ENCODE data around the gene IFI27.

Gene IFI27

DNA sequence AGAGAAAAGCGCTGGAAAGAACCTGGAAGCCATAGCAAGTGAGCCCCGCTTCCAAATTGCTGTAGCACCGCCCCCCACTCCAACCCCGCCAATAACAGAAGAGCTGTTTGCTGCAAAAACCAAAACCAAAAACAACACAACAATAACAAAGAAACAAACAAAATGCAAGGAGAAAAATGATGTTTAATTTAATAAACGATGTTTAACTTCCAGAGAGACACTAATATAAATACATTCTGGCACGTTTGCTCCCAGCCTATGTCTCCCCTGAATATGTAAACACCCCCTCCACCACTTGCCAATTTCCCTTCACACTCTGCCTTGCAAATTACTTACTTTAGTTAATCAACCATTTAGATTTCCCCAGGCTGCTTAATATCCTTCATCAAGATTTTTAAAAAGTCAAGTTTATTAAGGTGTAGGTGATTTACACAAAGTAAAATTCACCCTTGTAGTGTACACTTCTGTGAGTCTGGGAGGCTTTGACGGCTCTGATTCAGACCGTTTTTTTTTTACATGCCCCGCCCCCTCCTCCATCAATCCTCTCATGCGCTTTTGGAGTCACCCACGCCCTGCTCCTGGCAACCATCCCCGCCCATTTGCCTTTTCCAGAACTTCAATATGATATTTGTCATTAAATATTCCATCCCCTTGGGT lies 19.4 kb downstream of the IFI27 start:
- H4K20me1 ChIP-seq: no peaks in the 10 kb centered on the region
- H3K4me3 ChIP-seq: peak overlapping the region; percentile 67
- H3K4me1 ChIP-seq: peaks cover 18% of the 10 kb centered on the region
- H3K9me3 ChIP-seq: no peaks in the 10 kb centered on the region
- no peak overlapping the region for H3K27ac ChIP-seq
- H3K36me3 ChIP-seq: no peaks in the 10 kb centered on the region; the same call in 1 of the 2 replicates
- peak overlapping the region; percentile 74; the same call in 1 of the 2 replicates for H3K9ac ChIP-seq
- TF ChIP-seq Cebpa-rat (IDR thresholded peaks at IDR 0.05): no peak
- H3K4me2 ChIP-seq: peak overlapping the region; percentile 83
- no peaks in the 10 kb centered on the region for H3K27me3 ChIP-seq

DNA sequence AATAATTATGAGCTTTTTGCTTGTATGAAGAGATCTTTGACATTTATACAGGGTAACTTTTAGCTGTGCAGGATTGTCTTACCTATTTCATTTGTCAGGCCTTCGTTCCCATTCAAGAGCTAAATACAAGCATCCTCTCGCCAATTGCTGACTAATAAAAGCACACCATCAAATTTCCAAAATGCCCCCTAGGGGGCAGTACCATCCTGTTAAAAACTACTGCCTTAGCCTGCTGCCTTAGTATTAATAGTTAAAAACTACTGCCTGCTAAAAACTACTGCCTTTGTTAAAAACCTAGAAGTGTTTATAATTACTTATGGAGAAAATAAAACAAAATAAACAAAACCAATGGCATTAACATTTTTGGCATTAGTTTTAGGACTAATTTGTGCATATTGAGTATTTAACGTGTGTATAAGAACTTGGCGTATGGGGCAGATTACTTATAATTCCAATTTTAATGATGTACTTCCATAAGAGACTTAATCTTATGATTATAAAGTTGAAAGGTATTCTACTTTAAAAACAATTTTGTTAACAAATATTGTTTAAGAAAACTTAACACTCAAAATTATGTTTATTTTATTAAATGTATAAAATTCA lies 21.9 kb downstream of the IFI27 start:
- Histone ChIP-seq H3K4me2 (no peak overlapping the region), H3K9ac (no peak overlapping the region), H3K27me3 (no peaks in the 10 kb centered on the region), H3K9me3 (peaks cover 12% of the 10 kb centered on the region), H4K20me1 (no peaks in the 10 kb centered on the region), H3K27ac (no peak overlapping the region), H3K36me3 (no peaks in the 10 kb centered on the region), H3K4me1 (peaks cover 9% of the 10 kb centered on the region), H3K4me3 (no peak overlapping the region)
- TF ChIP-seq Cebpa-rat (IDR thresholded peaks at IDR 0.05): no peak

DNA sequence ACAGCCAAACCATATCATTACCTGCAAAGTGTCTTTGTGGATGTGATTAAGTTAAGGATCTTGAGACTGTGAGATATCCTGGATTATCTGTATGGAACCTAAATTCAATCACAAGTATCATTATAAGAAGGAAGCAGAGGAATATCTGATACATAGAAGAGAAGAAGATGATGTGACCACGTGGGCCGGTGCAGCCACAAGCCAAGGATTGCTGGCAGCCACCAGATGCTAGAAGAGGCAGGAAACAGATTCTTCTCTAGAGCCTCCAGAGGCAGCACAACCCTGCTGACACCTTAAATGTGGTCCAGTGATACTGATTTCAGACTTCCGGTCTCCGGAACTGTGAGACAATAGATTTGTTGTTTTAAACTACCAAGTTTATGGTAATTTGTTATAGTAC lies 24.9 kb downstream of the IFI27 start:
- H3K4me3 ChIP-seq: no peak overlapping the region
- H3K9me3 ChIP-seq: peaks cover 12% of the 10 kb centered on the region
- no peaks in the 10 kb centered on the region for H3K27me3 ChIP-seq
- H3K9ac ChIP-seq: no peak overlapping the region
- H3K4me2 ChIP-seq: no peak overlapping the region
- H4K20me1 ChIP-seq: no peaks in the 10 kb centered on the region
- no peak overlapping the region for H3K27ac ChIP-seq
- H3K4me1 ChIP-seq: no peaks in the 10 kb centered on the region
- TF ChIP-seq Cebpa-rat (IDR thresholded peaks at IDR 0.05): no peak
- no peaks in the 10 kb centered on the region for H3K36me3 ChIP-seq

DNA sequence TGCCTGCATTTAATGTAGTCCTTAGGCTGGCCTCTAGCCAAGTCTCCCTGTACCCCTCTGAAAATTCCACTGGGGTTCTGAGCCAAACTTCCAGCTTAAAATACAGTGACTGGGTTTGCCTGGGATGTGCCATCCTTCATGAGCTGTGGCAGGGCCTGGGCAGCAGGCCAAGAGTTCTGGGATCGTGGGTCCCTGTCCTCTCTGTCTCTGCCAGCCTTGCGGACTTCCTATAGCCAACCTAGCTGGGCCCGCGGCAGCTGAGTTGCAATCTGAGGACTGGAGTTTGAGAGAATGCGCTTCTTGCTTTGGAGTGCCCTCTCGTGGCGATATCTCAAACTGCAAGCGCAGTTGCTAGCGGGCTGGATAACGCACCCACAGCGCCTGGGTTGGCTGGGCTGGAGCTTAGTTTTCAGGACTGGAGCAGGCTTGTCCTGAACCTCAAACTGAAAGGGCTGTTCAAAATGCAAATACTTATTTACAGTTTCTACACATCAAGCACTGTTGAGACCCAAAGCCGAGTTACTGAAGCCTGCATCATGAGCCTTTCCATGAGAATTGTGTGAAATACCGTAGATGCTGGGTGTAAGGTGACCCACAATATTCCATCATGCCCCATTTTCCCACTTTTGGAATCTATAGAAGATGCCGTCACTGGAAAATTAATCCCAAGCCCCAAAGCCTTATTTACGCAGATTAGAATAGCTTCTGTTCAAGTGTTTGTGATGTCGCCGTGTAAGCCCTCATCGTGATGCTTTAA lies 26.2 kb downstream of the IFI27 start:
- H3K36me3 ChIP-seq: no peaks in the 10 kb centered on the region
- H3K9ac ChIP-seq: no peak overlapping the region
- H3K4me2 ChIP-seq: no peak overlapping the region
- no peaks in the 10 kb centered on the region for H3K27me3 ChIP-seq
- no peak for TF ChIP-seq Cebpa-rat (IDR thresholded peaks at IDR 0.05)
- H3K4me1 ChIP-seq: no peaks in the 10 kb centered on the region
- peaks cover 12% of the 10 kb centered on the region for H3K9me3 ChIP-seq
- no peaks in the 10 kb centered on the region for H4K20me1 ChIP-seq
- H3K27ac ChIP-seq: no peak overlapping the region
- H3K4me3 ChIP-seq: no peak overlapping the region

DNA sequence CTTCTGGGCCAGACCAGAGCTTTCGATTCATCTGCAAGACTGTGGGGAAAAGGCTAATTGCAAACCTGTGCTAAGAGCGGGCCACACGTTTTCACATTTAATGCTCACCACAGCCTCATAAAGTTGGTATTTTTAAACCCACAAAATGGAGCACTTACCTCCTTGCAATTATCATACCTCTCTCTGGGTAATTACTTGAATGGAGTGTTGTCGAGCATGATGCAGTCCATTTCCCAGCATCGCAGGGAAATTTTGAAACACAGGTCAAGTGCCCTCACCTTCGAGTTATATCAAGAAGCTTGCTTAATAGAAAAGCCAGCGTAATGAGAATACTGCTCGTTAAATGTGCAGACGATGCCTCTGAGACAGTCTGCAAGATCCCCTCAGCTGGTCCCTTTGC lies 27.7 kb downstream of the IFI27 start:
- TF ChIP-seq Cebpa-rat (IDR thresholded peaks at IDR 0.05): no peak
- Histone ChIP-seq H3K36me3 (no peaks in the 10 kb centered on the region), H3K9ac (no peak overlapping the region)

DNA sequence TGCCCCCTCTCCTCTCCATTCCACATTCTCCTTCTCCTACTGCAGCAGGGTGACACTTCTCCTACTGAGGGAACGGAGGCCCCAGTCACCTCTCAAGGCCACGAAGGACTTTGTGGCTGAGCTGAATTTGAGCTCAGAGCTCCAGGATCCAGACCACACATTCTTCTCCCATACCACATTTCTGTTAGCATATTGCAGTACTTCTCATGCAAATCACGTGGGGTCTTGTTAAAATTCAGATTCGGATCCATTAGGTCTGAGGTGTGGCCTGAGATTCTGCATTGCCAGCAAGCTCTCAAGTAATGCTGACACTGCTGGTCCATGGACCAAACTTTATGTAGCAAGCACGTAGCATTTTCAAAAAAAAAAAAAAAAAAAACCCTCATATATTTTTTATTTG lies 28.5 kb downstream of the IFI27 start:
- no peak overlapping the region for H3K9ac ChIP-seq
- no peak overlapping the region for H3K4me3 ChIP-seq
- peaks cover 12% of the 10 kb centered on the region for H3K9me3 ChIP-seq
- H3K36me3 ChIP-seq: no peaks in the 10 kb centered on the region
- no peaks in the 10 kb centered on the region for H4K20me1 ChIP-seq
- no peak for TF ChIP-seq Cebpa-rat (IDR thresholded peaks at IDR 0.05)
- no peaks in the 10 kb centered on the region for H3K27me3 ChIP-seq
- H3K4me1 ChIP-seq: no peaks in the 10 kb centered on the region
- H3K27ac ChIP-seq: no peak overlapping the region
- no peak overlapping the region for H3K4me2 ChIP-seq

More for the DNA sequence above, 27.7 kb downstream of the IFI27 start:
- no peak overlapping the region for H3K4me2 ChIP-seq
- H3K27ac ChIP-seq: no peak overlapping the region
- H3K4me3 ChIP-seq: no peak overlapping the region
- H3K27me3 ChIP-seq: no peaks in the 10 kb centered on the region
- H3K4me1 ChIP-seq: no peaks in the 10 kb centered on the region
- H4K20me1 ChIP-seq: no peaks in the 10 kb centered on the region
- peaks cover 12% of the 10 kb centered on the region for H3K9me3 ChIP-seq

DNA sequence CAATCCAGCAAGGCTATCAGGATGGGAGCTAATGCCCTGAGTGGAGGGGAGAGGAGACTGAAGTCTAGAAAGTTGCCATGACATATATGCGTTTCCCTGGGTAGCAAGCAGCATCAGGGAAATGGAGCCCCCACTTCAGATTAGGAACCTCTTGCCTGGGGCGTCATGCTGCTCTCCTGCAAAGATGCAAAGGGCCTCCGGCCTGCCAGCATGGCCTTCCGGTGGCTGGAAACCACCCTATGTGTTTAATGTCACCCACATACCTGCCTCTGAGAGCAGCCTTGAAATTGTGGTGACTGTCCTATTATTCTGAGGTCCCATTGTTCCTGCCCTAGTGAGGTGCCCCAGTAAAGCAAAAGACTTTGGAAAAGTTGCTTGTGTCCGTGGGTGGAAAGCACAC lies 28.9 kb downstream of the IFI27 start:
- no peaks in the 10 kb centered on the region for H3K36me3 ChIP-seq
- no peak overlapping the region for H3K27ac ChIP-seq
- H3K4me2 ChIP-seq: no peak overlapping the region
- no peak overlapping the region for H3K4me3 ChIP-seq
- no peak overlapping the region for H3K9ac ChIP-seq
- H3K4me1 ChIP-seq: no peaks in the 10 kb centered on the region
- H4K20me1 ChIP-seq: no peaks in the 10 kb centered on the region
- peaks cover 12% of the 10 kb centered on the region for H3K9me3 ChIP-seq
- TF ChIP-seq Cebpa-rat (IDR thresholded peaks at IDR 0.05): no peak
- H3K27me3 ChIP-seq: no peaks in the 10 kb centered on the region

DNA sequence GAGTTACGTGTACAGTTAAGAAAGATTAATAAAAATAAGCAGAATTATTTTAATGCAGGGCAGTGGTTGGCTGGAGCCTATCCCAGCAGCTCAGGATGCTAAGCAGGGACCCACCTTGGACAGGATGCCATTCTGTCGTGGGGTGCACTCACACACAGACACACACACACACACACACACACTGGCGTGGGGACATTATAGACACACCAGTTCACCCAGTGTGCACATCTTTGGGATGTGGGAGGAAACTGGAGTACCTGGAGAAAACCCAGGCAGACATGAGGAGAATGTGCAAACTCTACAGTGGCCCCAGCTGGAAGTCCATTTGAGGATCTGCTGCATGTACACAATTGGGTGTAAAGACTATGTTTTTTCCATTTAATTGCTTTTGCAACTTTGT lies 31.7 kb downstream of the IFI27 start:
- no peak for TF ChIP-seq Cebpa-rat (IDR thresholded peaks at IDR 0.05)
- H3K9me3 ChIP-seq: no peaks in the 10 kb centered on the region

DNA sequence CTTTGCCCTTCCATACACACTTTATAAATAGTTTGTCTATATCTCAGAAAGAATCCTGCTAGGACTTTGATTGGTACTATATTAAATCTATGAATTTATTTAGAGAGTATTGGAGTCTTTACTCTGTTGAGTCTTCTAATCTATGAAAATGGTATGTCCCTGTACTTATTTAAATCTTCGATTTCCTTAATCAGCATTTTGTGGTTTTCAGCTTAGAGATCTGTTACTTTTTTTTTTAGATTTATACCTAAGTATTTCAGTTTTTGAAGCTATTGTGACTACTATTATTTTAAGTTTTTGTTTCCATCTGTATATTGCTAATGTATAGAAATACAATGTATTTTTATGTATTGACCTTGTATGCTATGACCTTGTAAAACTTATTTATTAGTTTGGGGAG lies 32.3 kb downstream of the IFI27 start:
- H3K9ac ChIP-seq: no peak overlapping the region
- no peak overlapping the region for H3K4me2 ChIP-seq
- no peak overlapping the region for H3K4me3 ChIP-seq
- H4K20me1 ChIP-seq: no peaks in the 10 kb centered on the region
- no peaks in the 10 kb centered on the region for H3K36me3 ChIP-seq
- no peaks in the 10 kb centered on the region for H3K9me3 ChIP-seq
- H3K4me1 ChIP-seq: no peaks in the 10 kb centered on the region
- H3K27ac ChIP-seq: no peak overlapping the region
- no peaks in the 10 kb centered on the region for H3K27me3 ChIP-seq
- TF ChIP-seq Cebpa-rat (IDR thresholded peaks at IDR 0.05): no peak

More for the DNA sequence above, 31.7 kb downstream of the IFI27 start:
- H3K9ac ChIP-seq: no peak overlapping the region
- H3K27ac ChIP-seq: no peak overlapping the region
- H3K4me2 ChIP-seq: no peak overlapping the region
- no peak overlapping the region for H3K4me3 ChIP-seq
- no peaks in the 10 kb centered on the region for H3K4me1 ChIP-seq
- no peaks in the 10 kb centered on the region for H4K20me1 ChIP-seq
- H3K36me3 ChIP-seq: no peaks in the 10 kb centered on the region
- H3K27me3 ChIP-seq: no peaks in the 10 kb centered on the region

DNA sequence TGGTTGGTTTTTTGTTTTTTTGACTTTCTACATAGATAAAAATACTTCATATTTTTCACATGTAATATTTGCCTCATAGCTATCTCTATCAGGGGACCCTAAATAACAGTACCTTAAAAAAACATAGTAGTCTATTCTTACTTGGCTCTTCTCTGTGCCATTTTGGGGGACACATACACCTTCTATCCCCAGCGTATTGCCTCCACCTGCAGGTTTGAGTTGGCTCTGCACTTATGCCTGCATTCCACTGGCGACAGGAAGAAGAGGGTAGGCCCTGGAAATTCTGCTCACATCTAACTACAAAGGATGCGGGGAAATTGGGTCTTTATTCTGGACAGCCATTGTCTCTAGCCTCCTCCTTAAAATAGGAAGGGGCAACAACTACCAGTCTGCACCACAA lies 32.7 kb downstream of the IFI27 start:
- Histone ChIP-seq H3K9me3 (no peaks in the 10 kb centered on the region), H3K9ac (no peak overlapping the region), H4K20me1 (no peaks in the 10 kb centered on the region), H3K27me3 (no peaks in the 10 kb centered on the region), H3K4me3 (no peak overlapping the region), H3K4me2 (no peak overlapping the region), H3K27ac (no peak overlapping the region), H3K36me3 (no peaks in the 10 kb centered on the region), H3K4me1 (no peaks in the 10 kb centered on the region)
- TF ChIP-seq Cebpa-rat (IDR thresholded peaks at IDR 0.05): no peak

Data from BLaER1 (cell line).